HG03342 (cell line): ENCODE data around the gene TMEM225.
"Not testable (repeated sequence)": the region's sequence is repeated elsewhere in the genome, so short reads cannot be mapped to it uniquely, and the experiment has no call there.

Source experiments
- ATAC-seq: cut with Tn5 transposase; IDR thresholded peaks from one replicate; pipeline ENCODE4 v1.9.1; 2021; ENCODE audit warnings: mild to moderate bottlenecking, moderate library complexity; ENCODE audit not compliant: unreplicated experiment

The TMEM225 gene, protein sequence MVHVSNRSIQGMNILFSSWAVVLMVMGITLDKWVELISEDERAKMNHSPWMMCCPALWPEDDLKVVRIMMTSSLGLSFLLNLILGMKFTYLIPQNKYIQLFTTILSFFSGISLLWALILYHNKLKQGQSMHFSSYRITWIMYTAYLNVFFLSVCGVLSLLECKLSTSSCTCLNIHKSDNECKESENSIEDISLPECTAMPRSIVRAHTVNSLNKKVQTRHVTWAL

DNA sequence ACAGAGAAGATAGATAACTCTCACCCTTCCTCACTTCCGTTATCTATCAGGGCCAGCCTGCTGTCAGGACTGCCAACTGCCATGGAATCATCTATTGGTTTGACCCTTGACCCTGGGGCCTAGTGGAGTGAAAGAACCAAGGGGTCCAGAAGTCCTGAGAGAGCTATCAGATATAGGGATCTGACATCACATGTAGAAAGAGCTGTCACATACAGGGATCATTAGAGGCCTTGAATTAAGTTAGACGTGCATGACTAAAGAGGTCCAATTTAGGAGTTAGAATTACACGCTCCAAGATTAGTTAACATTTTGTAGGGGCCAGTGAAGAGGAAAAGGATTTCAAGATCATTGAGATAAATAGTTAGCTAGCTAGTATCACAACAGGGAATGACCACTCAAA lies at the start of gene TMEM225:
TMEM225 (minus strand) TSS at position 101 of the 400 bp plus-strand sequence. CDS start 245 bp downstream, outside the sequence.
- ATAC-seq, result no peak

- ATAC-seq, result no peak
These were observed 38.6 kb upstream of the TMEM225 start for GRCh38 chr11:123924027-123924426.

GRCh38 chr11:123920943-123921342 lies 35.5 kb upstream of the TMEM225 start:
- no peak for ATAC-seq

DNA sequence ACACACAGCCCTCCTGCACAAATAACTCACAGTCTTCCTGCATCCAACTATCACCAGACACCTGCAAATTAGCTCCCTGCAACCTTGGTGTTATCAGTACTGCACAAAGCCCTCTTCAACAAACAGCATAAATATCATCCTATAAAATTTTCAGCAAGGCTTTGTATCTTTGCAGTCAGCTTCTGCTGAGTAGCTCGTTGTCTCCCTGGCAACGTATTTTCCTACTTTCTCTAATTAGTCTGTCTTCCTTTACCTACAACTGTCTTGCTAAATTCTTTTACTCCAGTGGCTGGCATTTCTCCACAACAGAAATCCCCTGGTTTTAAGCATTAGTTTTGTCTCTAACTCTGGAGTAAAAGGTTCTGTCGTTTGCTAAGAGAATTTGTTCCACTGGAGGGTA lies 20.4 kb upstream of the TMEM225 start:
- ATAC-seq, result no peak

GRCh38 chr11:123904932-123905331 lies 19.5 kb upstream of the TMEM225 start:
- no peak for ATAC-seq

- ATAC-seq, result peak; percentile 91
These were observed 18.5 kb upstream of the TMEM225 start for GRCh38 chr11:123903932-123904331.

- ATAC-seq, result no peak
These were observed 16.4 kb upstream of the TMEM225 start, which contains the start of gene OR8D4 for GRCh38 chr11:123901867-123902266. Gene OR8D4 (plus strand): TSS chr11:123902167. CDS start chr11:123906432, 4,265 bp downstream.

DNA sequence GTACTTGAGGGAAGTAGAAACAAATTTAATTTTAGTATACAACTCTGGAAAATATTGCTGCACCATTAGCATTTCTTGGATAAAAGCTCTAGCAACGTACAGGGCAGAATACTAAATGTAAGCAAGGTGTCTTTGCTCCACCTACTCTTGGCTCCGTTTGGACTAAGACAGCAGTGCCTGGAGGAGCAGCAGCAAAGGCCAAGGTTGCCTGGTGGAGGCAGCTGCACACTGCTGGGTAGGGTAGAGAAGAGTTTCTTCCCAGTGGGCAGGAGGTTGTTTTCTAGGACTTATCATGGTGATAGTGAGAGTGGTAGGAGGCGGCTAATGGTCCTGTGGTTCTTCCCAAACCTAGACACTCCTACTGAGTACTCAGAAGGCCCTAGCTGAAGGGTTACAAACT lies 14.3 kb upstream of the TMEM225 start:
- ATAC-seq, result no peak

DNA sequence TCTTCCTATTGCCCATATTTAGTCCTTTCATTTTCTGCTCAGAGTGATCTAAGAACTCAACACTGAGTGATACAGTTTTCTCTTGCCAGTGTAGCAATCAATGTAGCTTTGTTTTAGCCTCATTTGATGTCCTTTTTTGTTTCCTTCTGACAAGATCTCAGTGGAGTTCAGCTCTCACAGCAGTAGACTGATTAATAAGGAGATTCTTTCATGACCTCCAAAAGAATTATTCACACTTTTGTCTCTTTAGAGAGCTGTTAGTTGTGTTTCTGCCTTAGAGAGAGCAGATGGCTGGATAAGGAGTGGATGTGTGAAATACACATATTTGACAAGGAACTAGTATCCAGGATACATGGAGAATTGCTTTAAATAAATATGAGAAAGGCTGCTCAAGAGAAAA lies 6.6 kb upstream of the TMEM225 start:
- no peak for ATAC-seq

DNA sequence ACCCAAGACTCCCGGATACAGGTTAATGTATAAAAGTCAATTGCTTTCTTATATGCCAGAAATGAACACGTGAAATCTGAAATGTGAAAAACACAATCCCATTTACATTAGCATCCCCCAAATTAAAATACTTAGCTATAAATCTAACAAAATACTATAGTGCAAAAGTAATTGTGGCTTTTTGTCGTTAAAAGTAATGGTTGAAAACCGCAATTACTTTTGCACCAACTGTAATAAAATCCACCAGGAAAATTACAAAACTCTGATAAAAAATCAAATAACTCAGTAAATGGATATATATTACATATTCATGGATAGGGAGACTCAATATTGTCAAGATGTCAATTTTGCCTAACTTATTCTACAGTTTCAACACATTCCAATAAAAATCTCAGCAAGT lies 4.6 kb downstream of the TMEM225 start:
- no peak for ATAC-seq

GRCh38 chr11:123867795-123868194 lies 17.7 kb downstream of the TMEM225 start:
- ATAC-seq, result not testable (repeated sequence)

- not testable (repeated sequence) for ATAC-seq
These were observed 20.2 kb downstream of the TMEM225 start for GRCh38 chr11:123865293-123865692.

DNA sequence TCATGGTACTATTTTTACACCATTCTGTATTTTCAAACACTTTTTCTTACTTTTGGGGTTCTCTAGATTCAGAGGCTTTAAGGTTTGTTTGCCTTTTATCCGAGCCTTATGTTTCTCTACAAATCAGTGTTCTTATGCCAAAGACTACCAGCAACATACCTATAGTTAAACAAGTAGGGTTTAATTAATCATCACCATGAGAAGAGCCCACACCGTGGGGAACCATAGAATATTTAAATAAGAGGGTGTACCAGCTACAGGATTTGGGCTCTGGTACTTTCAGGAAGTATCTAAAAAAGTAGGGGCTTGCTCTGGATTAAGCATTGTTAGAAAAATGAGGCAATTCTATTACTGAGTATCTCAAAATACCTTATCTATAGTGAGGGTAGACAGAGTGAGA lies 25.7 kb downstream of the TMEM225 start:
- ATAC-seq, result no peak

DNA sequence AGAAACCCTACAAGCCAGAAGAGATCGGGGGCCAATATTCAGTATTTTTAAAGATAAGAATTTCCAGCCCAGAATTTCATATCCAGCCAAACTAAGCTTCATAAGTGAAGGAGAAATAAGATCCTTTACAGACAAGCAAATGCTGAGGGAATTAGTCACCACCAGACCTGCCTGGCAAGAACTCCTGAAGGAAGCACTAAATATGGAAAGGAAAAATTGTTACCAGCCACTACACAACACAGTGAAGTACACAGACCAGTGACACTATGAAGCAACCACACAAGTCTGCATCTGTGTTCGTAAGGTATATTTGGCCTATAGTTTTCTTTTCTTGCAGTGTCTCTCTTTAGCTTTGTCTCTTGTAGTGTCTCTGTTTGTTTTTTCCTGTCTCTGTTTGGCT lies 29.0 kb downstream of the TMEM225 start:
- ATAC-seq, result no peak

DNA sequence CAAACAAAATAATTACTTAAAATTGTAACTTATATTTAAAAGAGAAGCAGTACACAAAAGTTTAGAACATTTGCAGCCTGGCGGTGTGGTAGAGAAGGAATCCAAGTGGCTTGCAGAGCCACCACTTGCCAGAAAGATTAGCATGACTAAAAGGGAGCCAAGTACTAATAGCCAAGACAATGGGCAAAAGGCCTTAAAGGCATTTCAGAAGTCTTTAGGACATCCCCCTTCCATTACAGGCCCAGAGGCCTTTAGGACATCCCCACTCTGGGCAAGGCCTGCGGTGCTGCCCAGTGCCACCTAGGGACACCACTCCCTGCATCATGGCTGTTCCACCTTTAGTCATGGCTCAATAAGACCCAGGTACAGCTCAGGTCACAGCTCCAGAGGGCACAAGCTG lies 32.4 kb downstream of the TMEM225 start:
- ATAC-seq, result no peak

DNA sequence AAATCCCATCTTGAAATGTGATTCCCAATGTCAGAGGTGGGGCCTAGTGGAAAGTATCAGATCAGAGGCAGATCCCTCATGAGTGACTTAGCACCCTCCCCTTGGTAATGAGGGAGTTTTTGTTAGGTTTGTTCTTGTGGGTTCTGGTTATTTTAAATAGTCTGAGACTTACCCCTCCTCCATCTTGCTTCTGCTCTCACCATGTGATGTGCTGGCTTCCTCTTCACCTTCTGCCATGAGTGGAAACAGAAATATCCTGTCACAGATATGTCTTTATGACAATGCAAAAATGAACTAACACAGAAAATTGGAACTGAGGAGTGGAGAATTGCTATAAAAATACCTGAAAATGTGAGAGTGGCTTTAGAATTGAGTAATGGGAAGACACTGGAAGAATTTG lies 33.1 kb downstream of the TMEM225 start:
- no peak for ATAC-seq

GRCh38 chr11:123851110-123851509 lies 34.4 kb downstream of the TMEM225 start:
- ATAC-seq, result no peak

DNA sequence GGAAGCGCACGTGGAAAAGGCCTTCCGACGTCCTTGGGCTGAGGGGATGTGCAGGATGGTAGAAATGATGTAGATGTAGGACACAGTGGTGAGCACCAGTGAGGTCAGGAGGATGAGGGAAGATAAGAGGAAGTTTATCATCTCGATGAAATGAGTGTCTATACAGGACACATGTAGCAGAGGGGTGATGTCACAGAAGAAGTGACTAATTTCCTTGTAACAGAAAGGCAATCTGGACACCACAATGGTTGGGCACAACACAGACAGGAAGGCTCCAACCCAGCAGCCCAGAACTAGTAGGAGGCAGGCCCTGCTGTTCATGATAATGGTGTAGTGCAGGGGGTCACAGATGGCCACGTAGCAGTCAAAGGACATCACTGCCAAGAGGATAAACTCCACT lies 44.3 kb downstream of the TMEM225 start:
- no peak for ATAC-seq

- no peak for ATAC-seq
These were observed 46.3 kb downstream of the TMEM225 start for GRCh38 chr11:123839131-123839530.

- ATAC-seq, result no peak
These were observed 46.8 kb downstream of the TMEM225 start for GRCh38 chr11:123838659-123839058.

DNA sequence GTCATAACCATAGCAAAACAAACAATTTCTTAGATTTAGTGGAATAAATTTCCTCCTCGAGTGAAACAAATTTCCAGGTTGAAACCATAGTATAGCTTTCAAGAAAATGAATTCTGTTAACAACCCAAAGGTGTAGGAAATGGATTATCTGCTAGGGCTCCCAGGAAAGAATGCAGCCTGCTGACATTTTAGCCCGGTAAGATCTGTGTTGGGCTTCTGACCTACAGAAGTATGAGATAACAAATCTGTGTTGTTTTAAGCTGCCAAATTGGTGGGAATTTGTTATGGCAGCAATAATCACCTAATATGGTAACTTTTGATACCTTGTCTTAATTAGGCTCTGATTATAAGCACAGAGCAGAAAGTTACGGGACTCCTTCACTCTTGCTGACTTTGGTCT lies 47.3 kb downstream of the TMEM225 start:
- no peak for ATAC-seq

GRCh38 chr11:123833095-123833494 lies 52.4 kb downstream of the TMEM225 start:
- no peak for ATAC-seq
